GOT3 (cell line): ENCODE results near the gene NGEF.
"Not testable (repeated sequence)": the region's sequence is repeated elsewhere in the genome, so short reads cannot be mapped to it uniquely, and the experiment has no call there.

Experiments used
- DNase-seq: peaks from one replicate; lab custom pipeline; 2025; ENCODE audit warnings: mixed read lengths; lab: John Stamatoyannopoulos, UW

NGEF gene, protein sequence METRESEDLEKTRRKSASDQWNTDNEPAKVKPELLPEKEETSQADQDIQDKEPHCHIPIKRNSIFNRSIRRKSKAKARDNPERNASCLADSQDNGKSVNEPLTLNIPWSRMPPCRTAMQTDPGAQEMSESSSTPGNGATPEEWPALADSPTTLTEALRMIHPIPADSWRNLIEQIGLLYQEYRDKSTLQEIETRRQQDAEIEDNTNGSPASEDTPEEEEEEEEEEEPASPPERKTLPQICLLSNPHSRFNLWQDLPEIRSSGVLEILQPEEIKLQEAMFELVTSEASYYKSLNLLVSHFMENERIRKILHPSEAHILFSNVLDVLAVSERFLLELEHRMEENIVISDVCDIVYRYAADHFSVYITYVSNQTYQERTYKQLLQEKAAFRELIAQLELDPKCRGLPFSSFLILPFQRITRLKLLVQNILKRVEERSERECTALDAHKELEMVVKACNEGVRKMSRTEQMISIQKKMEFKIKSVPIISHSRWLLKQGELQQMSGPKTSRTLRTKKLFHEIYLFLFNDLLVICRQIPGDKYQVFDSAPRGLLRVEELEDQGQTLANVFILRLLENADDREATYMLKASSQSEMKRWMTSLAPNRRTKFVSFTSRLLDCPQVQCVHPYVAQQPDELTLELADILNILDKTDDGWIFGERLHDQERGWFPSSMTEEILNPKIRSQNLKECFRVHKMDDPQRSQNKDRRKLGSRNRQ

DNA sequence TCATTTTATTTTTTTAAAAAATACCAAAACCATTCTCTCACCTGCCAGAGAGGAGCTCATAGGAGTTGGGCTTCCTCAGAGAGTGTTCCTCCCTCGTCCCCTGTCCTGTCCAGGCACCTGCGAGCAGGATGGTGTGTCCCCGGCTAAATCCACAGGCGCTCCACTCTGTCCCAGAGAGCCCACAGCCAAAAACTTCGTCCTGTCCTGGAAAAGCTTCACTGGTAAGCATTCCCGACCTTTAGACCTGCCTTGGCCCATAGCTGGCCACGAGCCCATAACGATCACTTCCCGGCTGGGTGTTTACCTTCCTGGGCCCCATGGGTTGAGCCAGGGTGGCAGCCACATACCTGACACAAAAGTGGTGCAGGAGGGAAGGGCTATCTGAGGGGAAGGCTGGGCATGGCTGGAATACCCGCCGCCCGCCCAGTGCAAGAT is at the start of gene NGEF:
Gene NGEF, minus strand, starts transcription at position 230 of the 435 bp plus-strand sequence. CDS start 38,366 bp downstream, outside the sequence.
- no peak for DNase-seq

GRCh38 chr2:233062451-233062850 is 49.4 kb upstream of the NGEF start:
- DNase-seq = no peak

GRCh38 chr2:233061591-233062450 is 48.8 kb upstream of the NGEF start:
- no peak for DNase-seq

GRCh38 chr2:233060980-233061590 is 48.0 kb upstream of the NGEF start:
- no peak for DNase-seq

GRCh38 chr2:233060501-233060979 is 47.5 kb upstream of the NGEF start:
- DNase-seq = no peak

GRCh38 chr2:233059797-233060500 is 46.9 kb upstream of the NGEF start, which contains the start of gene INPP5D:
Gene INPP5D (plus strand): TSS chr2:233060342. CDS start chr2:233060479, 137 bp downstream.
- no peak for DNase-seq

DNA sequence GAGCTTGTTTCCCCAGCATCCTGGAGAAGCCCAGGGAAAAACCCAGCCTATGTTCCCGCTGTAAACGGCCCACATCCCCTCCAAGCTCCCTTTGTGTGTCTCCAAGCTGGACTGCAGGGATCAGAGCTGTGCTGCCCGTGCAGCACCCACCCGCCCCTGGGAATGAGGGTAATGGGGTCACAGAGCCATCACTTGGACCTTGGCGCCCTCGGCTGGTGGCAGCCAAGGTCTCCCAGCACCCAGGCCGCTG is 46.4 kb upstream of the NGEF start:
- no peak for DNase-seq

- DNase-seq = no peak
These were observed 45.9 kb upstream of the NGEF start for GRCh38 chr2:233058717-233059546.

DNA sequence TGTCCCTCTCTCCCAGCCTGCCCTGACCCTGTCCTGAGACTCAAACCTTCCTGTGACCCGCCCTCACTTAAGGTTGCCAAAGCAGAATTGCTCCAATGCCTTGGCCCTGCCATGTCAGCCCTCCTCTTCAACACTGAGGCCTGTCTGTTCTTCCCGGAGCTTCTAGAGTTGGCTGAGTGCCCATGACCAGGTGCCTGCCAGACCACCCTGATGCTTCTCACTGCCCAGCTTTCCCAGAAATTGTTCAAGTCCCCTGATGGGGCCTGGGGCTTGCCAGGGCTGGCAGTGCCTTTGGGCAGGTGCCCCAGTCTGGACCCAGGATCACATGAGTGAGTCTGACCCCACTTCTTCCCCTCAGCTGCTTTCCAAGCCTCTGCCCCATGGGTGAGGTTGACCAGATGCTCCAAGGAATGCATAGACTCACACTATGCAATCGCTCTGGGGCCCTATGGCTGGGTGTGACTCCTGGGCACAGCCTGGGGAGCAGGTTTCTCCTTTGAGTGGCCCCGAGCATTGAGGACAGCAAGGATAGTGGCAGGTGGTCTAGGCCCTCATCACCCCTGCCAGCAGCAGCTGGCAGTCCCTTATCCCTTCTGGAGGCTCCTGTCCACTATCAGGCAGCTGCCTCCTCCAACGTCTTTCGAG is 44.0 kb upstream of the NGEF start:
- no peak for DNase-seq

GRCh38 chr2:233055362-233055761 is 42.3 kb upstream of the NGEF start:
- DNase-seq = no peak

GRCh38 chr2:233053928-233054784 is 41.1 kb upstream of the NGEF start:
- no peak for DNase-seq

DNA sequence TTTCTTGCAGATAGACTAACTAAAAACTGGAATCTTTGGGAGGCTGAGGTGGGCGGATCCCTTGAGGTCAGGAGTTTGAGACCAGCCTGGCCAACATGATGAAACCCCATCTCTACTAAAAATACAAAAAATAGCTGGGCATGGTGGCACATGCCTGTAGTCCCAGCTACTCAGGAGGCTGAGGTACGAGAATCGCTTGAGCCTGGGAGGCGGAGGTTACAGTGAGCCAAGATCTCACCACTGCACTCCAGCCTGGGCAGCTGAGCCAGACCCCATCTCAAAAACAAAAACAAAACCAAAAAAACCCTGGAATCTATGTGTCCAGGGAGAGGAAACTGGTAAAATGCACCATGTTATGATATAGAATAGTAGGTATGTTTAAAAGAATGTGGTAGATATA is 39.5 kb upstream of the NGEF start:
- not testable (repeated sequence) for DNase-seq

GRCh38 chr2:233051241-233052149 is 38.4 kb upstream of the NGEF start:
- DNase-seq = no peak

DNA sequence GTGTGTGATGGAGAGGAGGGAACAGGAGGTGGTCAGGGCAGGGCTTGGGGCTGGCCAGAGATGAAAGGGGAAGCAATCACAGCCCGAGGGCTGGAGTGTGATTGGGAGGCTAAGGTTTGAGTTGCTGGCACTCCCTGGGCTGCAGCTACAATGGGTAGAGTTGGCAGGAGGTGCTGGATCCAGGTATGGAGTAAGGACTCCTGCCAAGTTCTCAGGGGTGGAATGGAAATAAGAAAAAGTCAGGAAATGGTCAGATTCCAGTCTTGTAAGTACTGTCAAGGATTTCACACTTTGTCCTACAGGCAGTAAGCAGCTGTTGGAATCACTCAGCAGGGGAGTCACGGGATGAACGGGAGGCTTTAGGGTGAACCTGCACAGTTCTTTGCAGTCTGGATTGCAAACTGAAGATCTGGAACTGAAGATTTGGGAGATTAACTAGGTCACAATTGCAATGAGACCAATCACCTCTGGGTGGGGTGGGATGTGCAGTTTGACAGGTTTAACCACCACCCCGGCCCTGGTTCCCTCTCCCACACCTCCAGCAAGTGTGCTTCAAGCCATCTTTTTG is 36.2 kb upstream of the NGEF start:
- DNase-seq = no peak

DNA sequence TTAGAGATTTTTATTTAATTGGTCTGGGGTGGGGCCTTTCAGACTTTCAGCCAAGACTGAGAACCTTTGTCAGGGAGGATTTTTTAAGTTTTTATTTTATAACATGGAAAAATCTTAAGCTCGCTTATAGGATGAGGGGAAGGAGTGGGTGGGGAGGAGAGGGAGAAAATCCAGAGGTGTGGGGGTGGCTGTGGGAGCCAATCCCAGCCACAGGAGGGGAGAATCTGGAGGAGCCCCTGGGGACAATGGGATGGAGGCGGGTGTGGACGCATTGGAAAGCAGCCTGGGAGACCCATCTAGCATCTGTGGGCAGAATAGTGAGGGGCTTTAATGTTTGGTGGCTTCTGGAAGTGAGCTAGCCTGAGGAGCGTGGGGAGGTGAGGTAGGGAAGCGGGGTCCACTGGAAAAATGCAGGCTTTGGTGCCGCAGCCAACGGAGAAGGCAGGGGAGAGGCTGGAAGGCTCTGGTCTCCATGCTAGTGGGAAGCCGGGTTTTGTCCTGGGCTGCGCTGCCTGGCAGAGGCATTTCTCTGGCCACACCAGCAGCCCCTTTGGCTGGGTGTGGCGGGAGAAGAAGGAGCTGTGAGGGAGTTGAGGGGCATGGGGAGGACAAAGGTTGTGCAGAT is 35.6 kb upstream of the NGEF start:
- DNase-seq = no peak

DNA sequence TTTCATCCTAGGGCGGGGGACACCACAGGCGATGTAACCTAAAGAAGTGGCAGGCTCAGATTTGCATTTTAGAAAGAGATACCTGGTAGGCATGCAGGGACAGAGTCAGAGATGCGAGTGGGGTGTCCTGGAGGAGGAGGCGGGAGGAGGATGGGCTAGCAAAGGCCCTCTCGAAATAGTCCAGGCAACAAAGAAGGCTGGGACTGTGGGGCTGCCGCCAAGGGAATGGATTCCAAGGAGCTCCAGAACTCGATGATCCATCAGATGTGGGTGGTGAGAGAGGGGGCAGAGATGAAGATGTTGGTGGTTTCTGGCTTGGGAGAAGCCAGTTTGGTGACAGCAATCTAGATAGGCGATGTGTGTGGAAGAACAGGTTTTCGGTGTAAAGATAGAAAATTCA is 34.6 kb upstream of the NGEF start:
- DNase-seq = no peak

GRCh38 chr2:233047206-233047605 is 34.1 kb upstream of the NGEF start:
- no peak for DNase-seq
